Liver (tissue), 9 donors: Measurements from ENCODE around the gene TENT5C. TPM values are rescaled to one million over a fixed set of nuclear protein-coding genes. Genes with fewer than 3 reads are reported as not detected.
A peak's percentile ranks its signal among the peaks of the same experiment; 100 is the strongest.

Experiments
- DNase-seq: peaks from one replicate; pipeline ENCODE4 v3.0.0-alpha.2; 2017; ENCODE audit warnings: low spot score
- H3K27ac ChIP-seq, 2 donors: one replicate each; pipeline ENCODE4 v1.7.0; 2013; ENCODE audit warnings: inconsistent platforms in 2 of 2, low read length in 2 of 2, control low read depth in 1 of 2, low read depth in 1 of 2, mild to moderate bottlenecking in 1 of 2
- H3K27me3 ChIP-seq, 4 donors: one replicate each; pipeline versions ENCODE4 v1.6.1 to v1.7.0; 2013; ENCODE audit warnings: low read length in 3 of 4, inconsistent platforms in 1 of 4, mild to moderate bottlenecking in 1 of 4, moderate library complexity in 1 of 4; ENCODE audit not compliant: control insufficient read depth in 4 of 4, insufficient read depth in 4 of 4
- H3K36me3 ChIP-seq, 4 donors: one replicate each; pipeline versions ENCODE4 v1.6.1 to v1.7.0; 2013; ENCODE audit warnings: low read length in 3 of 4, mild to moderate bottlenecking in 3 of 4, low read depth in 1 of 4, moderate library complexity in 1 of 4; ENCODE audit not compliant: control insufficient read depth in 4 of 4, insufficient read depth in 3 of 4
- H3K4me1 ChIP-seq, 4 donors: one replicate each; pipeline versions ENCODE4 v1.6.1 to v1.7.0; 2013; ENCODE audit warnings: low read length in 3 of 4, mild to moderate bottlenecking in 3 of 4, moderate library complexity in 1 of 4; ENCODE audit not compliant: control insufficient read depth in 4 of 4, insufficient read depth in 4 of 4
- H3K4me3 ChIP-seq, 3 donors: one replicate each; pipeline versions ENCODE4 v1.6.1 to v1.7.0; 2013; ENCODE audit warnings: low read length in 3 of 3, control low read depth in 1 of 3, low read depth in 1 of 3, mild to moderate bottlenecking in 1 of 3
- H3K9ac ChIP-seq, 2 donors: one replicate each; pipeline ENCODE4 v1.7.0; 2013; ENCODE audit warnings: low read length in 2 of 2, mild to moderate bottlenecking in 2 of 2, moderate library complexity in 2 of 2, control low read depth in 1 of 2, low read depth in 1 of 2
- H3K9me3 ChIP-seq, 4 donors: one replicate each; pipeline versions ENCODE4 v1.6.1 to v1.7.0; 2013; ENCODE audit warnings: low read length in 3 of 4; ENCODE audit not compliant: control insufficient read depth in 4 of 4
- ATF3 ChIP-seq: IDR thresholded peaks from 2 replicates; pipeline ENCODE4 v1.6.1; 2016; ENCODE audit warnings: antibody characterized with exemption
- FOXA2 ChIP-seq: IDR thresholded peaks from 2 replicates; pipeline ENCODE4 v1.6.1; 2016; ENCODE audit warnings: antibody characterized with exemption
- HNF4A ChIP-seq, 2 donors: conservative IDR thresholded peaks; 2 replicates each; pipeline ENCODE4 v1.6.1; 2016; ENCODE audit warnings: antibody characterized with exemption in 2 of 2, mild to moderate bottlenecking in 2 of 2
- HNF4G ChIP-seq: IDR thresholded peaks from 2 replicates; pipeline ENCODE4 v1.6.1; 2016; ENCODE audit warnings: antibody characterized with exemption
- JUND ChIP-seq, 2 donors: IDR thresholded peaks; 2 replicates each; pipeline ENCODE4 v1.6.1; 2016; ENCODE audit warnings: antibody characterized with exemption in 2 of 2
- RAD21 ChIP-seq, 2 donors: IDR thresholded peaks; 2 replicates each; pipeline ENCODE4 v1.6.1; 2016; ENCODE audit warnings: antibody characterized with exemption in 2 of 2, mild to moderate bottlenecking in 2 of 2
- REST ChIP-seq: IDR thresholded peaks from 2 replicates; pipeline ENCODE4 v1.6.1; 2016; ENCODE audit warnings: antibody characterized with exemption, mild to moderate bottlenecking
- SP1 ChIP-seq: IDR thresholded peaks from 2 replicates; pipeline ENCODE4 v1.6.1; 2018; ENCODE audit warnings: antibody characterized with exemption, mild to moderate bottlenecking
- WGBS: extraction: QIAGEN DNeasy Blood & Tissue Kit; methylation state at CpG from one replicate; pipeline ENCODE4 v1.1.7; 2013; 5-methylcytosine and 5-hydroxymethylcytosine counted together
- polyA plus RNA-seq, 2 donors: library from polyadenylated mRNA; stranded (reverse) in 1 of 2; unstranded in 1 of 2; fragments of 200-250 nt in 1 of 2; fragments of >200 nt in 1 of 2; fragmentation: Nextera tagmentation in 1 of 2; extraction: Ambion mirVana in 1 of 2; gene quantifications; one replicate each; pipeline versions ENCODE4 v1.2.1 to v1.2.3, GENCODE V29; 2013 to 2015
- total RNA-seq, 2 donors: library from RNA; depleted of rRNA; stranded (reverse); fragments of >200 nt; gene quantifications; one replicate each; pipeline ENCODE4 v1.2.3, GENCODE V29; 2014
- donor health status: healthy.
- donor health status: healthy.
- donor health status: healthy.
- donor health status: healthy.
- donor health status: healthy.

The TENT5C gene
- total and polyA plus RNA-seq, 4 donors = 1.1 to 200 (median 4.8) TPM

- 64% methylated on average over 7 of the region's 7 CpGs for WGBS
Observed at GRCh38 chr1:117663156-117663902, 57.5 kb downstream of the TENT5C start.

GRCh38 chr1:117664314-117664713, 58.5 kb downstream of the TENT5C start:
- Histone ChIP-seq H3K27ac (peak overlapping the region in 1 of 2 donors; percentile 7), H3K4me1 (no peaks in the 10 kb centered on the region), H3K27me3 (no peaks in the 10 kb centered on the region), H3K4me3 (no peak overlapping the region), H3K36me3 (no peaks in the 10 kb centered on the region), H3K9ac (no peak overlapping the region), H3K9me3 (no peaks in the 10 kb centered on the region)
- DNase-seq = no peak
- 87% methylated on average over 6 of the region's 6 CpGs for WGBS
- TF ChIP-seq FOXA2 (no peak), JUND (IDR thresholded peaks at IDR 0.05) (no peak), REST (no peak)

More at GRCh38 chr1:117663156-117663902, 57.5 kb downstream of the TENT5C start:
- H3K4me1 ChIP-seq = no peaks in the 10 kb centered on the region
- no peaks in the 10 kb centered on the region for H3K9me3 ChIP-seq
- H3K27ac ChIP-seq = peak overlapping the region in 1 of 2 donors; percentile 7
- H3K36me3 ChIP-seq = no peaks in the 10 kb centered on the region
- DNase-seq = no peak
- H3K9ac ChIP-seq = no peak overlapping the region
- TF ChIP-seq RAD21 (IDR thresholded peaks at IDR 0.05) (no peak), SP1 (peak; percentile 18), ATF3 (peak; percentile 36), HNF4G (peak; percentile 39), JUND (IDR thresholded peaks at IDR 0.05) (peak in 1 of 2 donors; percentile 48), HNF4A (conservative IDR thresholded peaks at IDR 0.05) (peak; percentile 78 to 87), REST (no peak)
- H3K4me3 ChIP-seq = no peak overlapping the region
- H3K27me3 ChIP-seq = no peaks in the 10 kb centered on the region
